PC-9 (cell line): Measurements from ENCODE around the gene GPSM1. TPM values are rescaled to one million over a fixed set of nuclear protein-coding genes. Genes with fewer than 3 reads are reported as not detected.

Source experiments
- BruUV-seq: library from RNA; stranded (reverse); fragments of 400-500 nt; replicated peaks from 2 replicates; lab custom pipeline; 2021; lab: Mats Ljungman, UMichigan
- CTCF ChIA-PET: fragments of 300-600 bp; sonication (Branson Sonifier 250); formaldehyde crosslinking; loops from one replicate; lab custom pipeline; 2022; ENCODE audit warnings: antibody characterized with exemption; lab: Charles Lee
- POLR2A ChIA-PET: fragments of 300-600 bp; sonication (Branson Sonifier 250); formaldehyde crosslinking; loops from one replicate; lab custom pipeline; 2022; ENCODE audit warnings: antibody characterized with exemption; ENCODE audit not compliant: unreplicated experiment; lab: Charles Lee
- DNase-seq, 2 experiments: peaks; one replicate each; pipeline versions ENCODE4 v3.0.0 to v3.0.0-alpha.2; 2015 to 2022; ENCODE audit warnings: mixed read lengths in 1 of 2
- H2AFZ ChIP-seq: fragments of 200-600 bp; sonication (generic); 2 replicates; pipeline ENCODE4 v1.8.1; 2017; ENCODE audit warnings: antibody characterized with exemption
- H3F3A ChIP-seq: fragments of 200-600 bp; sonication (generic); 2 replicates; pipeline ENCODE4 v1.8.1; 2017; ENCODE audit warnings: antibody characterized with exemption, mild to moderate bottlenecking, low read depth; ENCODE audit not compliant: insufficient read depth
- H3K27ac ChIP-seq: fragments of 200-600 bp; sonication (generic); 2 replicates; pipeline ENCODE4 v1.6.1; 2016; ENCODE audit warnings: mixed run types
- H3K27me3 ChIP-seq: fragments of 200-600 bp; sonication (generic); 2 replicates; pipeline ENCODE4 v1.6.1; 2016; ENCODE audit warnings: low read depth, mixed run types; ENCODE audit not compliant: insufficient read depth
- H3K36me3 ChIP-seq: fragments of 200-600 bp; sonication (generic); 2 replicates; pipeline ENCODE4 v1.6.1; 2016; ENCODE audit warnings: low read depth, mixed run types
- H3K4me1 ChIP-seq: fragments of 200-600 bp; sonication (generic); replicated peaks from 2 replicates; pipeline ENCODE4 v1.6.1; 2016; ENCODE audit warnings: mixed run types; ENCODE audit not compliant: insufficient read depth
- H3K4me2 ChIP-seq: fragments of 200-600 bp; sonication (generic); 2 replicates; pipeline ENCODE4 v1.6.1; 2017; ENCODE audit warnings: mixed run types
- H3K4me3 ChIP-seq: fragments of 200-600 bp; sonication (generic); 2 replicates; pipeline ENCODE4 v1.6.1; 2016; ENCODE audit warnings: mixed run types
- H3K79me2 ChIP-seq: fragments of 200-600 bp; sonication (generic); 2 replicates; pipeline ENCODE4 v1.6.1; 2017; ENCODE audit warnings: low read depth, mixed run types
- H3K9me2 ChIP-seq: fragments of 200-600 bp; sonication (generic); 2 replicates; pipeline ENCODE4 v1.8.1; 2017; ENCODE audit warnings: mild to moderate bottlenecking; ENCODE audit not compliant: insufficient read depth
- H3K9me3 ChIP-seq: fragments of 200-600 bp; sonication (generic); 2 replicates; pipeline ENCODE4 v1.8.1; 2016; ENCODE audit warnings: low read depth; ENCODE audit not compliant: insufficient read depth
- H4K20me1 ChIP-seq: fragments of 200-600 bp; sonication (generic); 2 replicates; pipeline ENCODE4 v1.8.1; 2017; ENCODE audit not compliant: insufficient read depth
- EZH2 ChIP-seq: fragments of 200-600 bp; sonication (generic); IDR thresholded peaks from 2 replicates; pipeline ENCODE4 v1.8.0; 2017; ENCODE audit warnings: antibody characterized with exemption, low read depth
- intact Hi-C: fragments of 100-400 bp; cut with micrococcal nuclease; formaldehyde crosslinking; loops from one replicate; pipeline ENCODE4 v1.10.0; 2022; ENCODE audit not compliant: unreplicated experiment
- total RNA-seq: library from RNA; stranded (reverse); gene quantifications from 2 replicates; pipeline ENCODE4 v1.2.3, GENCODE V29; 2021
- TF ChIP-seq, protein P1 (sequence below): fragments of 200-600 bp; sonication (generic); conservative IDR thresholded peaks from 2 replicates; pipeline ENCODE4 v1.6.1; 2017; ENCODE audit warnings: mixed run types, antibody characterized with exemption, mild to moderate bottlenecking, moderate library complexity

The GPSM1 gene
- total RNA-seq, 1 experiment from 2014 or later = 5.5 TPM

- no TSS peak for BruUV-seq
- DNase-seq = no peak
- Histone ChIP-seq H3K79me2 (no peaks in the 10 kb centered on the region), H3K9me2 (no peaks in the 10 kb centered on the region), H3K9me3 (no peaks in the 10 kb centered on the region), H4K20me1 (no peaks in the 10 kb centered on the region), H3K27me3 (no peaks in the 10 kb centered on the region), H3K4me3 (no peak overlapping the region), H3K36me3 (no peaks in the 10 kb centered on the region), H3F3A (peaks cover 11% of the 10 kb centered on the region; the same call in 1 of the 2 replicates), H3K4me1 (peaks cover 25% of the 10 kb centered on the region), H3K4me2 (no peak overlapping the region), H3K27ac (no peak overlapping the region), H2AFZ (no peak overlapping the region)
- ChIA-PET POLR2A (no interaction called here), CTCF (no interaction called here)
- intact Hi-C loops = no loop called here
- TF ChIP-seq, protein P1, sequence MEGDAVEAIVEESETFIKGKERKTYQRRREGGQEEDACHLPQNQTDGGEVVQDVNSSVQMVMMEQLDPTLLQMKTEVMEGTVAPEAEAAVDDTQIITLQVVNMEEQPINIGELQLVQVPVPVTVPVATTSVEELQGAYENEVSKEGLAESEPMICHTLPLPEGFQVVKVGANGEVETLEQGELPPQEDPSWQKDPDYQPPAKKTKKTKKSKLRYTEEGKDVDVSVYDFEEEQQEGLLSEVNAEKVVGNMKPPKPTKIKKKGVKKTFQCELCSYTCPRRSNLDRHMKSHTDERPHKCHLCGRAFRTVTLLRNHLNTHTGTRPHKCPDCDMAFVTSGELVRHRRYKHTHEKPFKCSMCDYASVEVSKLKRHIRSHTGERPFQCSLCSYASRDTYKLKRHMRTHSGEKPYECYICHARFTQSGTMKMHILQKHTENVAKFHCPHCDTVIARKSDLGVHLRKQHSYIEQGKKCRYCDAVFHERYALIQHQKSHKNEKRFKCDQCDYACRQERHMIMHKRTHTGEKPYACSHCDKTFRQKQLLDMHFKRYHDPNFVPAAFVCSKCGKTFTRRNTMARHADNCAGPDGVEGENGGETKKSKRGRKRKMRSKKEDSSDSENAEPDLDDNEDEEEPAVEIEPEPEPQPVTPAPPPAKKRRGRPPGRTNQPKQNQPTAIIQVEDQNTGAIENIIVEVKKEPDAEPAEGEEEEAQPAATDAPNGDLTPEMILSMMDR = no peak
- no peak for TF ChIP-seq EZH2
Observed at GRCh38 chr9:136376457-136376856, 49.1 kb downstream of the GPSM1 start.

DNA sequence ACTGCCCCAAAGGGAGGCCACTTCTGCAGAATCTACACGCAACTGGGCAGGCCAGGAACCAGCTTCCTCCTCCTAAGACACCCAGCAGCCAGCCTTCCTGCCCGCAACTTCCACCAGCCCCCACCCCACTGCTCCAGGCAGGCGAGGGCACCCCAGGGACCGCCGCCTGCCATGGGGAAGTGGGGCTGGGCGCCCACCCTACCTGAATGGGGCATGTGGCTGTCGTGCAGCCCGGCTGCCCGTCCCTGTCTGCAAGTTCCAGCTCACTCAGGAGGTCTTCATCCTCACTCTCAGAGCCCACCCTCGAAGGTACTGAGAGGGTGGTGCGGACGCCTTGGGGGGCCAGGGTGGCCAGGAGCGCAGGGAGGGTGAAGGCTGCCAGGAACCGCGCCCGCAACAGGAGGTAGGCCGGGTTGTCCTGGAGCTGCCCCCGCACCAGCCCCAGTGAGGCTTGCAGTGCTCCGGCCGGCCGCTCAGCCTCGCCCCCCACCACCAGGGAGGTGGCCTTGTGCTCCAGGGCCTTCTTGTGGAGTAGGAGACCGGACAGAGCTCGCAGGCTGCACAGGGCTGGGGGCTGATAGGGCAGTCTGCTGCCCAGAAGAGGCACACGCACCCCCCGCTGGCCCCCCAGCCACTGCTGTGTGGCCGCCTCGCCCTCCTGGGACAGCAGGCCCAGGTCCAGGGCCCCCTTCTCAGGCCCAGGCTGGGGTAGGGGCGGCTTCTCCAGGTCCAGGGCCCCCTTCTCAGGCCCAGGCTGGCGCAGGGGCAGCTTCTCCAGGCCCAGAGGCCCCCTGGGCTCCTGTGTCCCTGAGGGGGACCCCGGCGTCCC, 50.2 kb downstream of the GPSM1 start:
- intact Hi-C loops = no loop called here
- no peak overlapping the region for H3K27ac ChIP-seq
- TF ChIP-seq, protein P1 = no peak
- TF ChIP-seq EZH2 = no peak
- no TSS peak for BruUV-seq
- peaks cover 11% of the 10 kb centered on the region; the same call in 1 of the 2 replicates for H3F3A ChIP-seq
- no peak overlapping the region for H2AFZ ChIP-seq
- H3K27me3 ChIP-seq = no peaks in the 10 kb centered on the region
- H3K4me2 ChIP-seq = no peak overlapping the region
- ChIA-PET CTCF (no interaction called here), POLR2A (no interaction called here)
- H3K9me2 ChIP-seq = no peaks in the 10 kb centered on the region
- H3K4me3 ChIP-seq = no peak overlapping the region
- no peaks in the 10 kb centered on the region for H3K36me3 ChIP-seq
- no peak for DNase-seq
- no peaks in the 10 kb centered on the region for H3K79me2 ChIP-seq
- H4K20me1 ChIP-seq = no peaks in the 10 kb centered on the region; the same call in 1 of the 2 replicates
- H3K9me3 ChIP-seq = no peaks in the 10 kb centered on the region
- H3K4me1 ChIP-seq = peaks cover 16% of the 10 kb centered on the region

- H3K27me3 ChIP-seq = no peaks in the 10 kb centered on the region
- no peaks in the 10 kb centered on the region for H3K9me2 ChIP-seq
- DNase-seq = no peak
- intact Hi-C loops = no loop called here
- H3K27ac ChIP-seq = no peak overlapping the region
- H3K4me1 ChIP-seq = peaks cover 8% of the 10 kb centered on the region
- POLR2A ChIA-PET = no interaction called here
- H3K9me3 ChIP-seq = no peaks in the 10 kb centered on the region
- peaks cover 3% of the 10 kb centered on the region; the same call in 1 of the 2 replicates for H3F3A ChIP-seq
- no TSS peak for BruUV-seq
- CTCF ChIA-PET = no interaction called here
- TF ChIP-seq EZH2 = no peak
- TF ChIP-seq, protein P1 = no peak
- H4K20me1 ChIP-seq = no peaks in the 10 kb centered on the region; the same call in 1 of the 2 replicates
- H3K4me2 ChIP-seq = no peak overlapping the region
- H3K79me2 ChIP-seq = no peaks in the 10 kb centered on the region
- no peaks in the 10 kb centered on the region for H3K36me3 ChIP-seq
- no peak overlapping the region for H2AFZ ChIP-seq
- no peak overlapping the region for H3K4me3 ChIP-seq
Observed at GRCh38 chr9:136378170-136379002, 51.0 kb downstream of the GPSM1 start.
